H1 (cell line): Measurements from ENCODE around the gene DENND1A. TPM values are rescaled to one million over a fixed set of nuclear protein-coding genes. Genes with fewer than 3 reads are reported as not detected.

ENCODE experiments used
- CTCF ChIA-PET: fragments of 300-600 bp; sonication (Branson Sonifier 250); formaldehyde crosslinking; loops from one replicate; lab custom pipeline; 2021; ENCODE audit not compliant: partially characterized antibody; lab: Charles Lee
- POLR2A ChIA-PET: fragments of 300-600 bp; sonication (Branson Sonifier 250); formaldehyde crosslinking; loops from one replicate; lab custom pipeline; 2021; ENCODE audit warnings: inconsistent platforms; ENCODE audit not compliant: partially characterized antibody; lab: Charles Lee
- DNase-seq, 2 experiments: peaks; one replicate each; pipeline versions ENCODE4 v3.0.0 to v3.0.0-alpha.2; 2010 to 2022; ENCODE audit warnings: low spot score in 2 of 2, low read depth in 1 of 2, mixed read lengths in 1 of 2
- FAIRE-seq: peaks from 2 replicates; lab custom pipeline; 2011; peaks lifted over from hg19 to GRCh38; lab: Jason Lieb, UNC
- H2AFZ ChIP-seq: 2 replicates; pipeline ENCODE4 v1.8.1; 2012; ENCODE audit warnings: low read length, inconsistent platforms
- H2AK5ac ChIP-seq: 2 replicates; pipeline ENCODE4 v1.6.1; 2013; ENCODE audit warnings: low read depth, low read length
- H2BK120ac ChIP-seq: replicated peaks from 2 replicates; pipeline ENCODE3; 2013; ENCODE audit warnings: low read depth, low read length, inconsistent platforms
- H2BK12ac ChIP-seq: 2 replicates; pipeline ENCODE4 v1.6.1; 2013; ENCODE audit warnings: low read depth, low read length
- H2BK15ac ChIP-seq: 2 replicates; pipeline ENCODE4 v1.6.1; 2013; ENCODE audit warnings: low read length
- H2BK20ac ChIP-seq: 2 replicates; pipeline ENCODE4 v1.6.1; 2013; ENCODE audit warnings: low read length
- H2BK5ac ChIP-seq: 2 replicates; pipeline ENCODE4 v1.6.1; 2013; ENCODE audit warnings: low read depth, low read length
- H3K14ac ChIP-seq: 2 replicates; pipeline ENCODE4 v1.6.1; 2013; ENCODE audit warnings: inconsistent platforms; ENCODE audit not compliant: insufficient read length
- H3K18ac ChIP-seq: 2 replicates; pipeline ENCODE4 v1.6.1; 2013; ENCODE audit warnings: low read length; ENCODE audit errors: extremely low read depth
- H3K23ac ChIP-seq: 2 replicates; pipeline ENCODE4 v1.6.1; 2013; ENCODE audit warnings: inconsistent platforms; ENCODE audit not compliant: insufficient read length
- H3K23me2 ChIP-seq: 2 replicates; pipeline ENCODE4 v1.6.1; 2013; ENCODE audit warnings: low read depth, low read length
- H3K27ac ChIP-seq: 2 replicates; pipeline ENCODE4 v1.6.1; 2011; ENCODE audit warnings: low read depth, low read length, inconsistent platforms
- H3K27me3 ChIP-seq, 4 experiments: replicated peaks in 1 of 4; 1 replicate in 1 of 4; 2 replicates in 3 of 4; pipeline versions ENCODE4 v1.6.1 to v1.8.1; 2011 to 2013; ENCODE audit warnings: low read length in 3 of 4, mild to moderate bottlenecking in 3 of 4, inconsistent platforms in 2 of 4, mixed read lengths in 2 of 4, moderate library complexity in 1 of 4; ENCODE audit not compliant: control insufficient read depth in 3 of 4, insufficient read depth in 3 of 4; ENCODE audit errors: extremely low read depth in 1 of 4
- H3K36me3 ChIP-seq, 4 experiments: 2 replicates each; pipeline versions ENCODE4 v1.6.1 to v1.8.1; 2011 to 2013; ENCODE audit warnings: mild to moderate bottlenecking in 4 of 4, low read length in 3 of 4, moderate library complexity in 2 of 4, control low read depth in 1 of 4, inconsistent platforms in 1 of 4; ENCODE audit not compliant: insufficient read depth in 4 of 4, control insufficient read depth in 2 of 4
- H3K4ac ChIP-seq: replicated peaks from 2 replicates; pipeline ENCODE3; 2013; ENCODE audit warnings: low read length, low read depth, mixed read lengths, inconsistent platforms; ENCODE audit not compliant: insufficient read length
- H3K4me1 ChIP-seq, 4 experiments: replicated peaks in 1 of 4; 1 replicate in 1 of 4; 2 replicates in 3 of 4; pipeline versions ENCODE4 v1.6.1 to v1.8.1; 2011 to 2013; ENCODE audit warnings: low read length in 3 of 4, inconsistent platforms in 2 of 4, mixed read lengths in 1 of 4; ENCODE audit not compliant: insufficient read depth in 4 of 4, control insufficient read depth in 3 of 4
- H3K4me2 ChIP-seq, 2 experiments: 2 replicates each; pipeline versions ENCODE4 v1.6.1 to v1.8.1; 2011 to 2013; ENCODE audit warnings: low read depth in 2 of 2, low read length in 2 of 2, control low read depth in 1 of 2, inconsistent platforms in 1 of 2, mild to moderate bottlenecking in 1 of 2; ENCODE audit not compliant: insufficient read depth in 1 of 2
- H3K4me3 ChIP-seq, 4 experiments: fragments of 200-600, 300-600 bp in 1 of 4; sonication (generic), shearing (Covaris generic), sonication (Bioruptor Twin) in 1 of 4; 2 replicates each; pipeline versions ENCODE4 v1.5.1 to v1.8.1; 2011 to 2016; ENCODE audit warnings: low read length in 4 of 4, low read depth in 3 of 4, control low read depth in 2 of 4, inconsistent platforms in 2 of 4, mild to moderate bottlenecking in 2 of 4, mixed read lengths in 1 of 4, moderate library complexity in 1 of 4; ENCODE audit not compliant: insufficient read depth in 2 of 4; ENCODE audit errors: extremely low read depth in 1 of 4
- H3K56ac ChIP-seq: replicated peaks from 2 replicates; pipeline ENCODE3; 2013; ENCODE audit warnings: low read depth, mild to moderate bottlenecking, mixed read lengths, low read length, inconsistent platforms; ENCODE audit not compliant: insufficient read length
- H3K79me1 ChIP-seq: 2 replicates; pipeline ENCODE4 v1.6.1; 2013; ENCODE audit warnings: low read depth, low read length, control low read depth
- H3K79me2 ChIP-seq, 2 experiments: 2 replicates each; pipeline versions ENCODE4 v1.6.1 to v1.8.1; 2012 to 2013; ENCODE audit warnings: low read length in 2 of 2, mild to moderate bottlenecking in 2 of 2, inconsistent platforms in 1 of 2; ENCODE audit not compliant: insufficient read depth in 2 of 2, control insufficient read depth in 1 of 2
- H3K9ac ChIP-seq, 4 experiments: replicated peaks in 1 of 4; 1 replicate in 1 of 4; 2 replicates in 3 of 4; pipeline versions ENCODE4 v1.6.1 to v1.8.1; 2011 to 2013; ENCODE audit warnings: low read depth in 3 of 4, low read length in 3 of 4, control low read depth in 2 of 4, mild to moderate bottlenecking in 2 of 4, moderate library complexity in 2 of 4, inconsistent platforms in 1 of 4; ENCODE audit errors: extremely low read depth in 1 of 4
- H3K9me3 ChIP-seq, 2 experiments: 2 replicates each; pipeline versions ENCODE4 v1.6.1 to v1.8.1; 2012 to 2013; ENCODE audit warnings: mild to moderate bottlenecking in 2 of 2, moderate library complexity in 2 of 2, control low read depth in 1 of 2, inconsistent platforms in 1 of 2, low read depth in 1 of 2, low read length in 1 of 2, mixed read lengths in 1 of 2; ENCODE audit not compliant: insufficient read depth in 2 of 2
- H4K20me1 ChIP-seq, 2 experiments: replicated peaks in 1 of 2; 2 replicates each; pipeline versions ENCODE3 to v1.8.1; 2011 to 2013; ENCODE audit warnings: inconsistent platforms in 2 of 2, low read length in 2 of 2, mild to moderate bottlenecking in 1 of 2; ENCODE audit not compliant: insufficient read depth in 2 of 2, control insufficient read depth in 1 of 2
- H4K5ac ChIP-seq: 2 replicates; pipeline ENCODE4 v1.6.1; 2013; ENCODE audit warnings: low read length, low read depth, mixed read lengths, inconsistent platforms; ENCODE audit not compliant: insufficient read length
- H4K8ac ChIP-seq: 2 replicates; pipeline ENCODE4 v1.8.0; 2013; ENCODE audit warnings: mild to moderate bottlenecking, moderate library complexity, low read length, inconsistent platforms; ENCODE audit not compliant: insufficient read depth; ENCODE audit errors: extremely low read depth
- H4K91ac ChIP-seq: replicated peaks from 2 replicates; pipeline ENCODE3; 2013; ENCODE audit warnings: low read length, mixed read lengths, inconsistent platforms; ENCODE audit not compliant: insufficient read length
- WGBS, 2 experiments: shearing (Covaris generic) in 1 of 2; methylation state at CpG; one replicate each; pipeline versions ENCODE4 v1.1.6 to v1.1.7; 2013 to 2015; ENCODE audit warnings: low lambda C conversion rate in 2 of 2, mixed read lengths in 2 of 2, inconsistent platforms in 1 of 2, low coverage in 1 of 2, missing lambda C conversion rate in 1 of 2; ENCODE audit not compliant: insufficient replicate concordance in 2 of 2, insufficient coverage in 1 of 2, insufficient read length in 1 of 2; ENCODE audit errors: extremely low coverage in 1 of 2, missing lambda C conversion rate in 1 of 2; 5-methylcytosine and 5-hydroxymethylcytosine counted together
- polyA plus RNA-seq, 7 experiments: library from polyadenylated mRNA; depleted of rRNA in 3 of 7; stranded (reverse) in 5 of 7; unstranded in 2 of 7; fragments of >200 nt in 5 of 7; fragments of 200-250 nt in 2 of 7; gene quantifications; 1 replicate in 5 of 7; 2 replicates in 1 of 7; 4 replicates in 1 of 7; pipeline versions ENCODE4 v1.2.1 to v1.2.3, GENCODE V29; 2011 to 2013; ENCODE audit warnings: missing spikeins in 2 of 7, mixed read lengths in 2 of 7
- total RNA-seq: library from RNA; stranded (reverse); fragmentation: NEBNext Ultra II Directional; extraction: Animal tissue kit (Norgen Biotek cat#: 25700); gene quantifications from 2 replicates; pipeline ENCODE4 v1.2.1, GENCODE V29; 2021

The DENND1A gene
- total and polyA plus RNA-seq, 2 of the 8 experiments (the other 6 are each of a cell fraction or from before 2014, with no cell fraction given): 24.1 to 26.4 TPM

- peak; percentile 58 for FAIRE-seq
- H3K9ac ChIP-seq: no peak overlapping the region
- no peak overlapping the region for H4K8ac ChIP-seq
- no peak overlapping the region for H4K91ac ChIP-seq
- no peak overlapping the region for H3K4ac ChIP-seq
- WGBS, 2 experiments: 44% methylated on average over 3 of the region's 3 CpGs; no CpG with 5 or more reads in 1 of the 2 experiments
- peaks cover 4% of the 10 kb centered on the region for H3K79me1 ChIP-seq
- no peak overlapping the region for H2AK5ac ChIP-seq
- H3K23ac ChIP-seq: no peak overlapping the region
- peaks cover 5% of the 10 kb centered on the region; the same call in 1 of the 2 replicates for H3K23me2 ChIP-seq
- H4K5ac ChIP-seq: no peak overlapping the region
- no peak overlapping the region for H2BK5ac ChIP-seq
- 0 out of 4 replicates have a peak overlapping the region, but pooled peaks of 1 of the 2 experiments have one; percentile 1 for H3K4me2 ChIP-seq
- no peak overlapping the region for H2AFZ ChIP-seq
- H3K79me2 ChIP-seq: peaks cover 5 to 81% of the 10 kb centered on the region in 2 experiments; a peak in 2 of 4 replicates
- no peak overlapping the region for H2BK120ac ChIP-seq
- no peak overlapping the region for H3K14ac ChIP-seq
- H3K27me3 ChIP-seq: no peaks in the 10 kb centered on the region
- H3K27ac ChIP-seq: no peak overlapping the region
- no peaks in the 10 kb centered on the region; a peak in 1 of 8 replicates for H3K36me3 ChIP-seq
- no peak overlapping the region for H2BK15ac ChIP-seq
- no peak overlapping the region for H2BK12ac ChIP-seq
- ChIA-PET POLR2A (interaction anchor here (1.0 kb wide), 1 partner anchor 58 kb away, joined by 3 read pairs; no protein-coding TSS in a partner anchor), CTCF (interaction anchor here (0.9 to 1.0 kb wide), 3 partner anchors 54 to 382 kb away, joined by 3 to 4 read pairs (median 3); no protein-coding TSS in a partner anchor)
- H3K9me3 ChIP-seq: 0 out of 4 replicates have a peak, but pooled peaks cover 0 to 4% of the 10 kb centered on the region in 2 experiments
- no peak overlapping the region for H3K56ac ChIP-seq
- no peak overlapping the region for H2BK20ac ChIP-seq
- H3K4me3 ChIP-seq: no peak overlapping the region
- no peak for DNase-seq
- peaks cover 6 to 8% of the 10 kb centered on the region in 2 experiments for H4K20me1 ChIP-seq
- peaks cover 16 to 25% (median 23%) of the 10 kb centered on the region in 4 experiments; a peak in 6 of 7 replicates for H3K4me1 ChIP-seq
- no peak overlapping the region for H3K18ac ChIP-seq
Observed at GRCh38 chr9:123925161-123925560, 4.8 kb downstream of the DENND1A start.
